IPS DF 6.9 (cell line): Measurements from ENCODE around the gene AMH.

Experiments
- DNase-seq: peaks from one replicate; pipeline ENCODE4 v3.0.0-alpha.2; 2013; ENCODE audit warnings: low read depth, low spot score
- H3K27ac ChIP-seq: one replicate; pipeline ENCODE4 v1.5.1; 2013; ENCODE audit warnings: low read length, control low read depth
- H3K27me3 ChIP-seq: 2 replicates; pipeline ENCODE4 v1.6.1; 2013; ENCODE audit warnings: mild to moderate bottlenecking, low read length; ENCODE audit not compliant: control insufficient read depth, insufficient read depth
- H3K36me3 ChIP-seq: 2 replicates; pipeline ENCODE4 v1.6.1; 2013; ENCODE audit warnings: low read length; ENCODE audit not compliant: control insufficient read depth, insufficient read depth
- H3K4me1 ChIP-seq: 2 replicates; pipeline ENCODE4 v1.6.1; 2013; ENCODE audit warnings: low read length; ENCODE audit not compliant: control insufficient read depth, insufficient read depth
- H3K4me3 ChIP-seq: 2 replicates; pipeline ENCODE4 v1.5.1; 2013; ENCODE audit warnings: mild to moderate bottlenecking, low read length
- H3K9me3 ChIP-seq: 2 replicates; pipeline ENCODE4 v1.6.1; 2013; ENCODE audit warnings: low read length, inconsistent platforms; ENCODE audit not compliant: control insufficient read depth, insufficient read depth
- WGBS: extraction: QIAGEN DNeasy Blood & Tissue Kit; methylation state at CpG from one replicate; pipeline ENCODE4 v1.1.7; 2013; ENCODE audit warnings: mixed read lengths, missing lambda C conversion rate; ENCODE audit not compliant: insufficient read length, insufficient coverage; 5-methylcytosine and 5-hydroxymethylcytosine counted together

AMH gene

DNA sequence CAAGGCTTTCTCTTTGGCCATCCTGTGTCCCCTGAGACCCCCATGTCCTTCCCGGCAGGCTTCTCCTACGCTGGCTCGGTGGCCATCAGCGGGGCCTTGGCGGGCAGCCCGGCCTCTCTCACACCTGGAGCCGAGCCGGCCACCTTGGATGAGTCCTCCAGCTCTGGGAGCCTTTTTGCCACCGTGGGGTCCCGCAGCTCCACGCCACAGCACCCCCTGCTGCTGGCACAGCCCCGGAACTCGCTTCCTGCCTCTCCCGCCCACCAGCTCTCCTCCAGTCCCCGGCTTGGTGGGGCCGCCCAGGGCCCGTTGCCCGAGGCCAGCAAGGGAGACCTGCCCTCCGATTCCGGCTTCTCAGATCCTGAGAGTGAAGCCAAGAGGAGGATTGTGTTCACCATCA, 27.2 kb upstream of the AMH start:
- Histone ChIP-seq H3K27me3 (no peaks in the 10 kb centered on the region), H3K36me3 (peaks cover 47% of the 10 kb centered on the region), H3K4me1 (no peaks in the 10 kb centered on the region), H3K27ac (no peak overlapping the region), H3K4me3 (no peak overlapping the region), H3K9me3 (no peaks in the 10 kb centered on the region)
- DNase-seq: no peak
- no CpG with 5 or more reads among the region's 20 CpGs for WGBS

DNA sequence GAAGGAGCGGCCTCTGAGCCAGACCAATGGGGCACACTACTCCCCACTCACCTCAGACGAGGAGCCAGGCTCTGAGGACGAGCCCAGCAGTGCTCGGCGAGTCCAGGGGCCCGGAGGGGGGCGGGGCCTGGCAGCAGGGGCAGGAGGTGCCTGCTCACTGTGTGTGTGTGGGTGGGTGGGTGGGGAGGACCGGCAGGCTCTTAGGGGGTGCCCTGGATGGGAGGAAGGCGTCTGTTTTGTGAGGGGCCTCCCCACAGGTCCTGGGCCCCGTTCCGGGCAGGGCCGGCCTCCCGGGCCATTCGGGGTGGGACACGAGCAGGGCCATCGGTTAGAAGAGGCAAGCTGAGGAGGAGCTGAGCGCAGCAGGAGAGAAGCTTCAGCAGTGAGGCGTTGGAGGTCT, 25.7 kb upstream of the AMH start:
- no peaks in the 10 kb centered on the region for H3K9me3 ChIP-seq
- no peak overlapping the region for H3K4me3 ChIP-seq
- no peak for DNase-seq
- peaks cover 43% of the 10 kb centered on the region for H3K36me3 ChIP-seq
- H3K27ac ChIP-seq: no peak overlapping the region
- H3K27me3 ChIP-seq: no peaks in the 10 kb centered on the region
- no CpG with 5 or more reads among the region's 18 CpGs for WGBS
- no peaks in the 10 kb centered on the region for H3K4me1 ChIP-seq

DNA sequence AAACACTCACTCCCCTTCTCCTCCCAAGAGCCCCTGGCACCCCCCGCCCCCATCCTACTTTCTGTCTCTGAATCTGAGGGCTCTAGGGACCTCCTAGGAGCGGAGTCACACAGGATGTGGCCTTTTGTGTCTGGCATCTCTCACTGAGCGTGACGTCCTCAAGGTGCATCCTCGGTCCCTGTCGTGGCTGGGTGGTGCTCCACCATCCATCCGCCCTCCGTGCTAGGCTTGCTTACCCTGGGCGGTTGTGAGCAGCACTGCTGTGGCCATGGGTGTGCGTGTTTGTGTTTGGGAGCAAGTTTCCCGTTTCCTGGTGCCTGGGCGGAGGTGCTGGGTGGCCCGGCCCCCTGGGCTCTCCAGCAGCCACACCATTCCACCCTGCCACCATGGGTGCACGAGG, 25.2 kb upstream of the AMH start:
- no peak overlapping the region for H3K27ac ChIP-seq
- H3K9me3 ChIP-seq: no peaks in the 10 kb centered on the region
- peaks cover 48% of the 10 kb centered on the region for H3K36me3 ChIP-seq
- H3K4me3 ChIP-seq: no peak overlapping the region
- no CpG with 5 or more reads among the region's 14 CpGs for WGBS
- H3K27me3 ChIP-seq: no peaks in the 10 kb centered on the region
- H3K4me1 ChIP-seq: no peaks in the 10 kb centered on the region
- DNase-seq: no peak

DNA sequence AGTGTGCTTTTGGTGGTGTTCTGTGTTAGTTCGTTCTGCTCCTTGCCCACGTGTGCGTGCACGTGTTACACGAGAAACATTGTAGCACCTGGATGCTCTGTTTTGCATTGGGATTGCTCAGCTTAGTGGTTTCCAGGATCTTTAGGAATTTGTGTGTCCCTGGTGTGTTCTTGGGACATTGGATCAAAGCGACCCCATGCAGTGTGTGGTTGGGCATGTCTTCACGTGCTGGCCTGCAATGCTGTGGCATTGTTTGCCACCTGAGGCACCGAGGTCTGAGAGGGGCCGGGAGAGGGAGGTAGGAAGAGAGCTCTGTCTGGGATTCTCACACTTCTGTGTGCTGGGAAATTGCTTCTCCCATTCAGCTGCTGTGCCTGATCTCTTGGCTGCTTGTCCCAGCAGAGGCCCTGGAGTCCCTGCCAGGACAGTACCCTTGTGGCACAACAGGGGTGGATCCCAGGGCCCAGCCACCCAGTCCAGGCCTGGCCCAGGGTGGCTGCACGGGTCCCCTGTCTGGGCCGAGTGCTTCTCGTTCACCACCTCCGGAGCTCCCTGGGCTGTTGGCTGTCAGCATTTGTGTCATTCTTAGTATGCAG, 24.3 kb upstream of the AMH start:
- no peak for DNase-seq
- no peaks in the 10 kb centered on the region for H3K9me3 ChIP-seq
- H3K27me3 ChIP-seq: no peaks in the 10 kb centered on the region
- no peak overlapping the region for H3K27ac ChIP-seq
- no peaks in the 10 kb centered on the region for H3K4me1 ChIP-seq
- no peak overlapping the region for H3K4me3 ChIP-seq
- WGBS: no CpG with 5 or more reads among the region's 13 CpGs
- peaks cover 51% of the 10 kb centered on the region for H3K36me3 ChIP-seq

DNA sequence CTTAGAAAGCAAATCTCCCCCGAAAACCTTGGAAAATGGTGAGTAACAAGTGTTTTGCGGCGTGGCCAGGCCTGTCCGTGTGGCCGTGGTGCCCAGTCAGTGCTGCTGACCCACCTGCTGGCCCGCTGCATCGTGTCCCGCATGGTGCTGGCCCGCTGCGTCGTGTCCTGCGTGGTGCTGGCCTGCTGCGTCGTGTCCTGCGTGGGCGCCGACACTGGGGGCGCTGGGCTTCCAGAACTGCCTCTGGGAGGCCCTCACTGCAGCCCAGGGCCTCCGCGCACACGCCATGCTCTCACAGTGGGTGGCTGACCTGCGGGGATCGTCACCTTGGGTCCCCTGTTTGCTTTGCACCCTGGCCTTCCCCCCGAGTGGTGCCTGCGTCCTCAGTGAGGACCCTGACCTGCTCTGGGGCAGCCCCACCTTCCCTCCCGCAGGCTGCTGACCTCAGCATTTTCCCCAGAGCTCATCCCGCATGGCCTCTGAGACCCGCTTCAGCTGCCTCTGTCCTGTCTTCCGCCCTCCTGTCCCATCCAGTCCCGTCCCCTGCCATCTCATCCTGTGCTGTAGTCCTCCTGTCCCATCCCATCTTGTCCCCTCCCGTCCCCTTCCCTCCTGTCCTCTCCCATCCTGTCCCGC, 23.6 kb upstream of the AMH start:
- no peak overlapping the region for H3K4me3 ChIP-seq
- no peak overlapping the region for H3K27ac ChIP-seq
- no CpG with 5 or more reads among the region's 32 CpGs for WGBS
- H3K9me3 ChIP-seq: no peaks in the 10 kb centered on the region
- no peaks in the 10 kb centered on the region for H3K27me3 ChIP-seq
- peaks cover 48% of the 10 kb centered on the region for H3K36me3 ChIP-seq
- no peak for DNase-seq
- H3K4me1 ChIP-seq: no peaks in the 10 kb centered on the region

DNA sequence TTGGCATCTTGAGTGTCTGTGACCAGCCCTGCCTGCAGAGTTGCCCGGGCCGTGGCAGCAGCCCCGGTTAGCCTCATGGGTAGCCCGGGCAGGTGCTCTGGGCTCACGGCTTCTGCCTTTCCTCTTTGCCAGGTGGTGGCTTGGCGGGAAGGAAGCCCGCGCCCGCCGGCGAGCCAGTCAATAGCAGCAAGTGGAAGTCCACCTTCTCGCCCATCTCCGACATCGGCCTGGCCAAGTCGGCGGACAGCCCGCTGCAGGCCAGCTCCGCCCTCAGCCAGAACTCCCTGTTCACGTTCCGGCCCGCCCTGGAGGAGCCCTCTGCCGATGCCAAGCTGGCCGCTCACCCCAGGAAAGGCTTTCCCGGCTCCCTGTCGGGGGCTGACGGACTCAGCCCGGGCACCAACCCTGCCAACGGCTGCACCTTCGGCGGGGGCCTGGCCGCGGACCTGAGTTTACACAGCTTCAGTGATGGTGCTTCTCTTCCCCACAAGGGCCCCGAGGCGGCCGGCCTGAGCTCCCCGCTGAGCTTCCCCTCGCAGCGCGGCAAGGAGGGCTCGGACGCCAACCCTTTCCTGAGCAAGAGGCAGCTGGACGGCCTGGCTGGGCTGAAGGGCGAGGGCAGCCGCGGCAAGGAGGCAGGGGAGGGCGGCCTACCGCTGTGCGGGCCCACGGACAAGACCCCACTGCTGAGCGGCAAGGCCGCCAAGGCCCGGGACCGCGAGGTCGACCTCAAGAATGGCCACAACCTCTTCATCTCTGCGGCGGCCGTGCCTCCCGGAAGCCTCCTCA, 22.9 kb upstream of the AMH start:
- Histone ChIP-seq H3K4me3 (no peak overlapping the region), H3K27ac (no peak overlapping the region), H3K27me3 (no peaks in the 10 kb centered on the region), H3K9me3 (no peaks in the 10 kb centered on the region), H3K36me3 (peaks cover 46% of the 10 kb centered on the region), H3K4me1 (no peaks in the 10 kb centered on the region)
- WGBS: no CpG with 5 or more reads among the region's 59 CpGs
- DNase-seq: no peak

DNA sequence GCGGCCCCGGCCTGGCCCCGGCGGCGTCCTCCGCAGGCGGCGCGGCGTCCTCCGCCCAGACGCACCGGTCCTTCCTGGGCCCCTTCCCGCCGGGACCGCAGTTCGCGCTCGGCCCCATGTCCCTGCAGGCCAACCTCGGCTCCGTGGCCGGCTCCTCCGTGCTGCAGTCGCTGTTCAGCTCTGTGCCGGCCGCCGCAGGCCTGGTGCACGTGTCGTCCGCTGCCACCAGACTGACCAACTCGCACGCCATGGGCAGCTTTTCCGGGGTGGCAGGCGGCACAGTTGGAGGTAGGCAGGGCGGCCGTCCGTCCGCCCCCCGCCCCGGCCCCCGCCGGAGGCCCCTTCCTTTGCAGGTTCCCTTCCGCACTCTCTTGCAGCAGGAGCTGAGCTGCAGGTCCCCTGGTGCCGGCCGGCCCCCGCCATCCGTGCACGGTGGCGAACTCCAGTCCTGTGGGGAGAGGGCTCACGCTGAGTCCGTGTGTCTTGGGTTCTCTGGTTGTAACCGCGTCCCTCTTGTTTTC, 22.2 kb upstream of the AMH start:
- Histone ChIP-seq H3K4me3 (no peak overlapping the region), H3K27ac (no peak overlapping the region), H3K9me3 (no peaks in the 10 kb centered on the region), H3K4me1 (no peaks in the 10 kb centered on the region), H3K36me3 (peaks cover 46% of the 10 kb centered on the region), H3K27me3 (no peaks in the 10 kb centered on the region)
- no peak for DNase-seq
- no CpG with 5 or more reads among the region's 53 CpGs for WGBS

DNA sequence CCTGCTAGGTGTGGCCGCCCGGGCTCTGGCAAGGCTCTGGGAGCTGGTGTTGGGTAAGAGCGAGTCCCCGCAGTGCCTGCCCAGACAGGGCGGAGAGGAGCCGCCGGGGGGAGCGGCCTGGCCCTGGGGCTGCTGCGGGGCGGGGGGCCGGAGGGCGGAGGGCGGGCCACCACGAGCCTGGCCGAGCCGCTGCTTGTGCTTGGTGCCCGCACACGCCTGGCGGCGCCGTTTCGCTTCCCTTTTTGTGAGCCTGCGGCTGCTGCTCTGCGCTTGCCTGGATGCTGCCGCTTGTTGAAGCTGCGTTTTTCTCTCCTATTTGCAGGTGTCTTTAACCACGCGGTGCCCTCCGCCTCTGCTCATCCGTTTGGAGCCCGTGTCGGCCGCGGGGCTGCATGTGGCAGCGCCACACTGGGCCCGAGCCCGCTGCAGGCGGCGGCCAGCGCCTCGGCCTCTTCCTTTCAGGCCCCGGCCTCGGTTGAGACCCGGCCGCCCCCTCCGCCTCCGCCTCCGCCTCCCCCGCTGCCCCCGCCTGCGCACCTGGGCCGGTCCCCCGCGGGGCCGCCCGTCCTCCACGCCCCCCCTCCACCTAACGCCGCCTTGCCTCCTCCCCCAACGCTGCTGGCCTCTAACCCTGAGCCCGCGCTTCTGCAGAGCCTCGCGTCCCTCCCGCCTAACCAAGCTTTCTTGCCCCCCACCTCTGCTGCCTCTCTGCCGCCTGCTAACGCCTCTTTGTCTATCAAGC, 21.5 kb upstream of the AMH start:
- H3K36me3 ChIP-seq: peaks cover 41% of the 10 kb centered on the region
- no peak overlapping the region for H3K4me3 ChIP-seq
- DNase-seq: no peak
- H3K4me1 ChIP-seq: no peaks in the 10 kb centered on the region
- no peaks in the 10 kb centered on the region for H3K27me3 ChIP-seq
- WGBS: no CpG with 5 or more reads among the region's 67 CpGs
- no peaks in the 10 kb centered on the region for H3K9me3 ChIP-seq
- no peak overlapping the region for H3K27ac ChIP-seq

DNA sequence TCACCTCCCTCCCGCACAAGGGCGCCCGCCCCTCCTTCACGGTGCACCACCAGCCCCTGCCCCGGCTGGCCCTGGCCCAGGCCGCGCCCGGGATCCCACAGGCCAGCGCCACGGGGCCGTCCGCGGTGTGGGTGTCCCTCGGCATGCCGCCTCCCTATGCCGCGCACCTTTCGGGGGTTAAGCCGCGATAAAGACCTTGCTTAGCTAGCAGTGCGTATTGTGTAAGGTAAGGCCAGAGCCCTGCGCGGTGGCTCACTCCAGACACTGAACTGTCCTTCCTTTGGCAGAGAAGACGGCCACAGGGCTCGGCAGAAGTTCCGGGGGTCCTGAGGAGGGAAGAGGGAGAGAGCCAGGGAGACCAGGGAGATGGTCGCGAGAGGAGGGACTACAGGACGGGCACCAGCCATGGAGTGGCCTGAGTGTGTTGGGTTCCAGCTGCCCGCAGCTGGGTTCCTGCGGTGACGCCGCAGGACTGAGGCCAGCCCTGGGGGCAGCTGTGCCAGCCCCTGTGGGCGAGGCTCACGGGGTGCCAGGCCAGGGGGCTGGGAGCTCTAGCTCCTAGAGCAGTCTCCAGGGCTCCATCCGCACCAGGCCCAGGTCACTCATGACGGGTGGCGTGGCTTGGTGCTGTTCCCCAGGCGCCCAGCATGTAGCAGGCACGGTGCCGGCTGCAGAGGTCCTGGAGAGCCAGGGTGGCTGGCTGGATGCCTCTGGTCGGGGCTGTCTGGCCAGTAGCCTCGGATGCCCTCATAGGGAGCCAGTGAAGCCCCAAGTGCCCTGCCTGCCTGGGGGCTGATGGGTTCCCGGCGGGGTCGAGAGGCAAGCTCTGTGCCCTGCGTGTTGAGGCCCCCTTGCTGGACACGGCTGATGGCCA, 20.7 kb upstream of the AMH start:
- no peaks in the 10 kb centered on the region for H3K9me3 ChIP-seq
- H3K36me3 ChIP-seq: peaks cover 41% of the 10 kb centered on the region
- H3K4me1 ChIP-seq: no peaks in the 10 kb centered on the region
- no peak for DNase-seq
- no peak overlapping the region for H3K4me3 ChIP-seq
- H3K27ac ChIP-seq: no peak overlapping the region
- no CpG with 5 or more reads among the region's 48 CpGs for WGBS
- no peaks in the 10 kb centered on the region for H3K27me3 ChIP-seq
